RWPE1 (cell line): ENCODE results near the gene P2RY14.
"Not testable (repeated sequence)": the region's sequence is repeated elsewhere in the genome, so short reads cannot be mapped to it uniquely, and the experiment has no call there.

Experiments used
- CTCF ChIA-PET: fragments of 350-600 bp; sonication (Branson Sonifier 250); formaldehyde crosslinking; extraction: SDS; loops from one replicate; lab custom pipeline; 2021; lab: Yijun Ruan, JAX
- POLR2A ChIA-PET: fragments of 400-600 bp; formaldehyde crosslinking; extraction: SDS; loops from one replicate; lab custom pipeline; 2020; ENCODE audit warnings: antibody characterized with exemption; ENCODE audit not compliant: low non-redundant PET; lab: Yijun Ruan, JAX
- DNase-seq: peaks from one replicate; pipeline ENCODE4 v3.0.0; 2012; ENCODE audit warnings: low spot score
- H3K27ac ChIP-seq: fragments of 450-650 bp; 2 replicates; pipeline ENCODE4 v1.5.1; 2017
- CTCF ChIP-seq: fragments of 450-650 bp; conservative IDR thresholded peaks from 2 replicates; pipeline ENCODE4 v1.5.1; 2017; ENCODE audit warnings: low read depth, mild to moderate bottlenecking

Gene P2RY14

GRCh38 chr3:151264605-151265004 is 13.7 kb downstream of the P2RY14 start:
- H3K27ac ChIP-seq = no peak overlapping the region
- no peak for TF ChIP-seq CTCF
- no peak for DNase-seq
- ChIA-PET POLR2A (no interaction called here), CTCF (no interaction called here)

GRCh38 chr3:151262871-151263525 is 15.3 kb downstream of the P2RY14 start:
- DNase-seq = no peak
- POLR2A ChIA-PET = no interaction called here
- CTCF ChIA-PET = interaction anchor here (0.5 to 0.7 kb wide), 3 partner anchors 35 to 595 kb away, joined by 3 read pairs; no protein-coding TSS in a partner anchor

GRCh38 chr3:151259664-151260063 is 18.7 kb downstream of the P2RY14 start:
- POLR2A ChIA-PET = no interaction called here

More at GRCh38 chr3:151262871-151263525, 15.3 kb downstream of the P2RY14 start:
- no peak for TF ChIP-seq CTCF
- no peak overlapping the region for H3K27ac ChIP-seq

GRCh38 chr3:151256749-151257148 is 21.6 kb downstream of the P2RY14 start:
- no peak overlapping the region for H3K27ac ChIP-seq
- no peak for DNase-seq
- ChIA-PET CTCF (interaction anchor here (0.6 to 0.7 kb wide), 2 partner anchors 52 to 417 kb away, joined by 3 to 7 read pairs; no protein-coding TSS in a partner anchor), POLR2A (no interaction called here)
- TF ChIP-seq CTCF = no peak

More at GRCh38 chr3:151259664-151260063, 18.7 kb downstream of the P2RY14 start:
- no peak for DNase-seq
- no peak overlapping the region for H3K27ac ChIP-seq
- CTCF ChIA-PET = interaction anchor here (0.6 kb wide), 3 partner anchors 25 to 492 kb away, joined by 3 to 6 read pairs (median 3); no protein-coding TSS in a partner anchor
- TF ChIP-seq CTCF = no peak

GRCh38 chr3:151248772-151249337 is 29.5 kb downstream of the P2RY14 start:
- CTCF ChIA-PET = no interaction called here

GRCh38 chr3:151242006-151242405 is 36.3 kb downstream of the P2RY14 start:
- POLR2A ChIA-PET, H3K27ac ChIP-seq, CTCF ChIA-PET, DNase-seq: not testable (repeated sequence)

More at GRCh38 chr3:151248772-151249337, 29.5 kb downstream of the P2RY14 start:
- POLR2A ChIA-PET = no interaction called here
- no peak overlapping the region for H3K27ac ChIP-seq
- no peak for TF ChIP-seq CTCF
- no peak for DNase-seq

- ChIA-PET CTCF (no interaction called here), POLR2A (no interaction called here)
- DNase-seq = no peak
- no peak for TF ChIP-seq CTCF
- no peak overlapping the region for H3K27ac ChIP-seq
Measured at GRCh38 chr3:151236736-151237135, 41.6 kb downstream of the P2RY14 start.
